ENCODE measurements around the gene CRTC2.
A peak's percentile ranks its signal among the peaks of the same experiment; 100 is the strongest.

The CRTC2 gene

GRCh38 chr1:153967107-153967999 is 8.9 kb upstream of the CRTC2 start, which contains the start of gene CREB3L4:
Gene CREB3L4 (plus strand): TSS chr1:153967902. CDS start chr1:153968526, 624 bp downstream.
- TF ChIP-seq CTCF (IDR thresholded peaks at IDR 0.05; ENCODE audit: low read length) (peak; percentile 37), EZH2 (IDR thresholded peaks at IDR 0.05; ENCODE audit: borderline replicate concordance, low read length) (no peak)
- Histone ChIP-seq H3K27ac (ENCODE audit: low read depth, low read length, poor library complexity, severe bottlenecking) (peak within 1 kb of the TSS; percentile 96), H3K27me3 (ENCODE audit: insufficient read depth, low read length) (no peaks in the 10 kb centered on the region), H3K79me2 (ENCODE audit: insufficient read depth, low read length) (peaks cover 4% of the 10 kb centered on the region; the same call in 1 of the 2 replicates), H3K9me3 (ENCODE audit: low read length) (no peaks in the 10 kb centered on the region), H3K36me3 (ENCODE audit: insufficient read depth, low read length) (peaks cover under 1% of the 10 kb centered on the region; the same call in 1 of the 2 replicates), H3F3A (ENCODE audit: insufficient read depth, low read length) (peaks cover 1% of the 10 kb centered on the region; the same call in 1 of the 2 replicates), H3K9ac (ENCODE audit: low read length) (peak within 1 kb of the TSS; percentile 94), H3K4me3 (ENCODE audit: low read depth, low read length, poor library complexity, severe bottlenecking) (peak within 1 kb of the TSS; percentile 91), H4K20me1 (ENCODE audit: insufficient read depth, low read length) (no peaks in the 10 kb centered on the region), H3K9me2 (ENCODE audit: low read depth, low read length) (no peaks in the 10 kb centered on the region), H3K4me2 (ENCODE audit: low read length) (peak within 1 kb of the TSS; percentile 77), H3K4me1 (ENCODE audit: insufficient read depth, low read length, severe bottlenecking) (peaks cover 49% of the 10 kb centered on the region), H2AFZ (ENCODE audit: low read length) (no peak within 1 kb of the TSS)

- Histone ChIP-seq H3K27me3 (ENCODE audit: insufficient read depth, low read length) (no peaks in the 10 kb centered on the region), H3K4me2 (ENCODE audit: low read length) (peak overlapping the region; percentile 88), H3K9ac (ENCODE audit: low read length) (peak overlapping the region; percentile 84), H3K79me2 (ENCODE audit: insufficient read depth, low read length) (peaks cover 4% of the 10 kb centered on the region; the same call in 1 of the 2 replicates), H2AFZ (ENCODE audit: low read length) (no peak overlapping the region), H3K36me3 (ENCODE audit: insufficient read depth, low read length) (peaks cover 7% of the 10 kb centered on the region; the same call in 1 of the 2 replicates), H4K20me1 (ENCODE audit: insufficient read depth, low read length) (no peaks in the 10 kb centered on the region), H3K4me3 (ENCODE audit: low read depth, low read length, poor library complexity, severe bottlenecking) (peak overlapping the region; percentile 72), H3F3A (ENCODE audit: insufficient read depth, low read length) (no peaks in the 10 kb centered on the region), H3K9me2 (ENCODE audit: low read depth, low read length) (no peaks in the 10 kb centered on the region), H3K27ac (ENCODE audit: low read depth, low read length, poor library complexity, severe bottlenecking) (peak overlapping the region; percentile 73), H3K9me3 (ENCODE audit: low read length) (no peaks in the 10 kb centered on the region), H3K4me1 (ENCODE audit: insufficient read depth, low read length, severe bottlenecking) (peaks cover 55% of the 10 kb centered on the region)
- no peak for TF ChIP-seq CTCF (IDR thresholded peaks at IDR 0.05; ENCODE audit: low read length)
- TF ChIP-seq EZH2 (IDR thresholded peaks at IDR 0.05; ENCODE audit: borderline replicate concordance, low read length): no peak
Measured at GRCh38 chr1:153963850-153964331, 5.5 kb upstream of the CRTC2 start.

- Histone ChIP-seq H3K36me3 (ENCODE audit: insufficient read depth, low read length) (peaks cover 7% of the 10 kb centered on the region; the same call in 1 of the 2 replicates), H3K4me3 (ENCODE audit: low read depth, low read length, poor library complexity, severe bottlenecking) (peak within 1 kb of the TSS; percentile 72), H3K9me3 (ENCODE audit: low read length) (no peaks in the 10 kb centered on the region), H3K4me1 (ENCODE audit: insufficient read depth, low read length, severe bottlenecking) (peaks cover 51% of the 10 kb centered on the region), H2AFZ (ENCODE audit: low read length) (no peak within 1 kb of the TSS), H4K20me1 (ENCODE audit: insufficient read depth, low read length) (no peaks in the 10 kb centered on the region), H3K9me2 (ENCODE audit: low read depth, low read length) (no peaks in the 10 kb centered on the region), H3K27ac (ENCODE audit: low read depth, low read length, poor library complexity, severe bottlenecking) (peak within 1 kb of the TSS; percentile 73), H3K4me2 (ENCODE audit: low read length) (peak within 1 kb of the TSS; percentile 88), H3K9ac (ENCODE audit: low read length) (peak within 1 kb of the TSS; percentile 84), H3F3A (ENCODE audit: insufficient read depth, low read length) (no peaks in the 10 kb centered on the region), H3K79me2 (ENCODE audit: insufficient read depth, low read length) (peaks cover 4% of the 10 kb centered on the region; the same call in 1 of the 2 replicates), H3K27me3 (ENCODE audit: insufficient read depth, low read length) (no peaks in the 10 kb centered on the region)
- TF ChIP-seq EZH2 (IDR thresholded peaks at IDR 0.05; ENCODE audit: borderline replicate concordance, low read length) (no peak), CTCF (IDR thresholded peaks at IDR 0.05; ENCODE audit: low read length) (no peak)
Measured at GRCh38 chr1:153963030-153963849, 4.8 kb upstream of the CRTC2 start, which contains the start of gene SLC39A1. Gene SLC39A1 (minus strand): TSS chr1:153963537. CDS start chr1:153962715, 822 bp downstream.
